HG02623 (cell line): ENCODE measurements around the gene DOCK1.

Source experiments
- ATAC-seq: cut with Tn5 transposase; IDR thresholded peaks from one replicate; pipeline ENCODE4 v1.9.1; 2021; ENCODE audit warnings: moderate library complexity; ENCODE audit not compliant: unreplicated experiment

Gene DOCK1

DNA sequence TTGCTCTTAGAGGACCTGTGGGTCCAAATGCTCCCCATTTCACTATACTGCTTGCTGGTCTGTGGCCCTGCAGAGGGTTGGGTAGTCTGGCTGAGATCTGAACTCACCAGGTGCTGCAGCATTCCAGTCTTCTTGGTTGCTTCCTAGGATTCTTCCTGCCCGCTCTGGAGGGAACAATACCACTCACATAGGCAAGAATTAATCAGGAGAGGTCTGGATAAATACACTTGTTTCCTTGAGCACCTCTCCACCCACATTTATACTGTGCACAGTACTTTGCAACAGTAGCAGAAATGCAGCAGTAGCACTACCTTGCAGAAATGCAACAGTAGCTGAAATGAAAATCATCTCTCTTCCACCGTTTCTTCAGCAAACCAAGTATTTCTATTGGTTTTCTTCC, 165.9 kb downstream of the DOCK1 start:
- no peak for ATAC-seq

DNA sequence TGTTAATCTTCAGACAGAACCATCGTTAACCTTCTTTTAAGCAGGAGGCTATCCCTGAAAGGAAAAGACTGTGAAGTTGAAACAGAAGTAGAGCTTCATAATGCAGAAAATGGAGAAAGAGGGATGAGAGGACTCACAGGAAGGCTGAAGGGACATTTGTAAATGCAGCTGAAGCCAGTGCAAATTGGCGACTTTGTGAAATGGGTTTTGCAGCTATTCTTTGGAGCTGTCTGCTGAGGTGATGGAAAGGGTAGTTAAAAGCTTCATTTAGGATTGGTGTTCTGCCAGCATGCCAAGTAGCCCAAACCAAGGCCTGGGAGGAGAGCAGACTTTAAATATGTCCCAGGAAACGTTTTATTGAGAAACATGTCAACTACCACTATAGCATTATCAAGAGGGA, 168.4 kb downstream of the DOCK1 start:
- no peak for ATAC-seq

DNA sequence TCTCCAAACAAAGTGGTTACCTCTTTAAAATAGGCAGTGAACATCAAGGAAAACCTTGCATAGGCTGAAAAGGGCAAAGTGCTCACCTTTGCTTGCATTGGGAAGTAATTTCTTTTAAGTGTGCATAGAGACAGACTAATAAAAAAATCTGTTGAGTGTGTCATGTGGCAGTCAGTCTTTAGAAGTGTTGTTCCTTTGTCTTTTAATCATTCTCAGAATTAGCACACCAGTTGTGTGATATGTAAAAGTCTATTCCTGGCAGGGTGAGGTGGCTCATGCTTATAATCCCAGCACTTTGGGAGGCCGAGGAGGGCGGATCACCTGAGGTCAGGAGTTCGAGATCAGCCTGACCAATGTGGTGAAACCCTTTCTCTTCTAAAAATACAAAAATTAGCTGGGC, 174.2 kb downstream of the DOCK1 start:
- ATAC-seq: no peak

DNA sequence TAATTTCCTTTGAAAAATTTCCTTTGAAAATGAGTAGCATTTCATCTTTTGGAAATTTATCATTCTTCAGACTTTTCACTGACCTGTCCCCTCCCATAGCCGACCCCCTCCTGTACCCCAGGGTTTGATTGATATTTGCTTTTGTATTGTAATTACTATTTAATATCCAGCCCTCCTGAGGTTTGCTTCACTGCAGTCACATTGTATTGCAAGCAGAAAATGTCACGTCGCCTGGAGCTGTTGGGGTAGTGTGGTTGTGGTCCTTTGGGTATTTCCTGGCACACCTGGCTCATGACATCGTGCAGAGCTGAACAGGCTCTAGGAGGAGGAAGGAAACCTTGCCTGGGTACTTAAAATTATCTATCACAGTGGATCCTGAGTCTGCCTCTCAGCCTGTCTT, 175.1 kb downstream of the DOCK1 start:
- no peak for ATAC-seq

DNA sequence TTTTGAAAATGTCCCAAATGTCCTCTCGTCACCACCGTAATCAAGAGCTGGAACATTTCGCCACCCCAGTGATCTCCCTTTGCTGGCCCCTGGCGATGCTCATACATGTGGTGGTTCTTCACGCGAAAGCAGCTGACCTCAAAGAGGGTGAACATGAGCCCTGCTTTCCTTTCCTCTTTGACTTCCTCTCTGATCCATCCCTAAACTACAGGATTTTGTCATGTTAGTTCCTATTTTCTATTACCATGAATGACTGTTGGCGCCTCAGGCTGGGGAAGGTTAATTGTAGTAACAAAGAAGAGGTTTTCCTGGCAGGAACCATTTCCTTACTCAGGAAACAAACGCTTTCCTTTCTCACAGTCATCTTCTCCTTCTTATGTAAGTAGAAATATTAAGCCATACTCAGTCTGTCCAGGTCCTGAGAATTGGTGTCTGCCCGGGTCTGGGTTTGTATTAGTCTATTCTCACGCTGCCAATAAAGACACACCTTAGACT, 176.7 kb downstream of the DOCK1 start:
- ATAC-seq: no peak

DNA sequence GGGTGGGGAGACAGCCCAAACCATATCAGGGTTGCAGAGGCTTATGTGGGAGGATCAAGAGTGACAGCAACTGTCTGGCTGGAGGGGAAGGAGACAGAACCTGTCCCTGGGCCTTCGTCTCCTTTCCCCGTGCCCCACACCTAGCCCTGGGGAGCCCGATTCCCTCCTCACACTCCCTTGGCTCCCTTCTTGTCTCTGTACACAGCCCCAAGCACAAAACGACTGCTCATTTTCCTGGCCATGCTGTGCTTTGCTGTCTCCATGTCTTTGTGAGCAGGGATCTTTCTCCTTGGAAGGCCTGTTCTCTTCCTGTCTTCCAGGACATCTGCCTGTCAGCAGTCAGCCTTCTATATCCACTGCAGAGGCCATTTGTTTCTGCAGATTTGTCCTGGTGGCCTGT, 177.4 kb downstream of the DOCK1 start:
- ATAC-seq: no peak

DNA sequence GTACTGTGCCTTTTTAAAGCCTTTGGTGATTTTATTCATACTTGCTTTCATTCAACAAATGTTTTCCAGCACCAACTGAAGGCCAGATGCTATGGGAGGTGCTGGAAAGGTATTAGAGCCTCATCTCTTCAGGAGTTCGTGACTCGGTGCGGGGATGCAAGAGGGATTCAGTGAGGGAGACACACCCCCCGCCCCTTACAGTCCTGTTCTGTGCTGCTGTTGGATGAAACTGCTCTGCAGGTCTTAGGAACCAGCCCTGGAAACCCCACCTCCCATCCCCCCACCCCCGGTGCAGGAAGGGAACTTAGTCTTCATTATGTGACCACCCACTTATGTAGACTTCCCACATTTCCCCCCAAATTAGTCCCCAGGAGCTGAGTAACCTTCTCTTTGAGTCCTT, 180.7 kb downstream of the DOCK1 start:
- no peak for ATAC-seq

DNA sequence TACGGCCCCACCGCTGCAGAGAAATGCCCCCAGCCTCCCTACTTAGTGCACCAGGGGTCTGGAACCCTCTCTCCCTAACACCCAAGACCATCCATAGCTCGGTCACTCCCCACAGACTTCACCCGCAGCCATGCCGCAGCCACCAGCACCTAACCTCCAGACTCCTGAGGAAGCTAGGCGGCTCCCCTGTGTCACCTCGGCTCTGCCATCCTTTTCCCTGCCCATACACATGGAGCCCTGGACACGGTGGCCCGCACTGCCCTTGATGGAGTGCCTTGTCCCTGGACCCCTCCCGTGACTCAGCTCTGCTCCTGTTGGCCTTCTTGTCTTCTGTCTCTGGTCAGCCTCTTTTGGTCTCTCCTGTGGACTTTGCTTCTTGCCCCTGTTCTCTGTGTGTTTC, 183.7 kb downstream of the DOCK1 start:
- ATAC-seq: no peak

DNA sequence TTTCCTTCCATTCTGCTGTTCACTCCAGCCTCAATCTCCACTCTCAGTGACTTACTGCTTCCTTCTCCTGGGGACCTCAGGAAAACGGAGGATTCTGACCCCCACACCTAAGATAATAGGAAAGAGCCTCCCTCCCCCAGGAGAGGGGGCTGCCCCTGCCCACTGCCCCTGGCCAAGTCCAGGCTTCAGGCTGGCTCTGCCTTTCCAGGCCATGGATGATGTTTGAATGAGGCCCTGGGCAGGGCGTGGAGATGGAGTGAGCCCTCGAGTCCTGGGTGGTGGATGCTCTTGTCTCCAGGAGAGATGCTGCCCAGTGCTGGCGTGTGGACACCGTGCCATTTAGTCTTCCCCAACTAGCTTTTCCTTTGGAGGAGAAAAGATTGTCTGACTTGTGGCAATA, 184.2 kb downstream of the DOCK1 start:
- no peak for ATAC-seq

DNA sequence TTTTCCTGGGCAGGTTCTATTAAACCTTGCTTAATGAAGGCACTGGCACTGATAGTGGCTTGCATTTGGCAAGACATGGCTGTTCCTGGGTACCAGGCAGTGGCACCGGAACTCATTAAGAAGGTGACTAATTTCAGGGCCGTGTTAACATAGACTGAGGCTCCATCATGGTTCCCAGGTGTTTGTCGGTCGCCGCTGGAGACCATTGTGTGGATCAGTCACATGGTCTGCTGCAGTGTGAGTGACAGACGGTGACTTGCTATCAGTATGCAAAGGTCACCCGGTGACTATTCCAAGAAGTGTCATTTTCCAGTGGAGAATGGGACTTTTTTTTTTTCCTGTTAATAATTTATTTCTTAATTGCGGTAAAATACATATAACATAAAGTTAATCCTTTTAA, 184.9 kb downstream of the DOCK1 start:
- no peak for ATAC-seq

DNA sequence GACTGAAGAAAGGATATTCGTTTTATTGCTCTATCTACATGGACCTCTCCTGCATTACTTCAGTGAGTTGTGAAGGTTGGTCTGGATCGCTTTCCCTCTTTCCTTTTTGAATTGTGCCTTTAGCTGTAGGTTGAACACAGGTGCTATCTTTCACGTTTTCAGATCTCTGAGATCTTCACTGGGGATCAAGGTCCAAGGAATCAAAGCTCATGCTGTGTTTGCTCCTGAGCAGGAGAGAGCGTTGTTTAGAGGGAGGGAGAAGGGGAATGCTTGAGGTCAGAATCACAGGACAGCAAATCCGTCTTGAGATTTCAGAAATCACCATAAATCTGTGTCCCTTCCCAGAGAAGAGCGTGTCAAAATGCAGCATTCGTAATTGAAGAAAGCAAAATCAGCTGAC, 186.1 kb downstream of the DOCK1 start:
- ATAC-seq: no peak

DNA sequence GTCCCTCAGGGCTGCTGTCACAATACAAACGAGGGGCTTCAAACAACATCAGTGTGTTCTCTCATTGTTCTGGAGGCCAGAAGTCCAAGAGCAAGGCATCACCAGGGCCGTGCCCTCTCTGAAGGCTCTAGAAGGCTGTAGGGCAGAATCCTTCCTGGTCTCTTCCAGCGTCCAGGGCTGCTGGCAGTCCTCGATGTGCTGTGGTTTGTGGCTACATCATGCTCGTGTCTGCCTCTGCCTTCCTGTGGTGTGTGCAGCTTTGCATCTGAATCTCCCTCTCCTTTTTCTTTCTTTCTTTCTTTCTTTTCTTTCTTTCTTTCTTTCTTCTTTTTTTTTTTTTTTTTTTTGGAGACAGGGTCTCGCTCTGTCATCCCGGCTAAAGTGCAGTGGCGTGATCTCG, 187.7 kb downstream of the DOCK1 start:
- no peak for ATAC-seq

DNA sequence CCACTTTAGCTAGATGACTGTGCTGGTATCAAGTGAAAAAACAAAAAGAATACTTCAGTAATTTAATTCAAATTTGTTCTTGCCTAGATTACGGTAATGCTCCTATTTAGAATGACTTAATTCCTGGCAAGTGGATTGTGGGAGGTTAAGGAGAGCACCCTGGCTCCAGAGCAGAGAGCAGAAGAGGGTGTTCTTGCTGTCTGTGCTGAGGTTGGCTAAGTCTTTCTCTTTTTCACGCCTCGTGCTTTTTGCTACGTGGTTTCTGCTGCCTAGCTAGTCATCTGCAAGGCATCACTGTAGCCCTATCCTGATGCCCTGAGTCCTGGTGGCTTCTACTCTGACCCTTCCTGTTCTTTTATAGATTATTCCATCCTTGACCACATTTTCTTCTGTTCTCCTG, 189.8 kb downstream of the DOCK1 start:
- ATAC-seq: no peak

DNA sequence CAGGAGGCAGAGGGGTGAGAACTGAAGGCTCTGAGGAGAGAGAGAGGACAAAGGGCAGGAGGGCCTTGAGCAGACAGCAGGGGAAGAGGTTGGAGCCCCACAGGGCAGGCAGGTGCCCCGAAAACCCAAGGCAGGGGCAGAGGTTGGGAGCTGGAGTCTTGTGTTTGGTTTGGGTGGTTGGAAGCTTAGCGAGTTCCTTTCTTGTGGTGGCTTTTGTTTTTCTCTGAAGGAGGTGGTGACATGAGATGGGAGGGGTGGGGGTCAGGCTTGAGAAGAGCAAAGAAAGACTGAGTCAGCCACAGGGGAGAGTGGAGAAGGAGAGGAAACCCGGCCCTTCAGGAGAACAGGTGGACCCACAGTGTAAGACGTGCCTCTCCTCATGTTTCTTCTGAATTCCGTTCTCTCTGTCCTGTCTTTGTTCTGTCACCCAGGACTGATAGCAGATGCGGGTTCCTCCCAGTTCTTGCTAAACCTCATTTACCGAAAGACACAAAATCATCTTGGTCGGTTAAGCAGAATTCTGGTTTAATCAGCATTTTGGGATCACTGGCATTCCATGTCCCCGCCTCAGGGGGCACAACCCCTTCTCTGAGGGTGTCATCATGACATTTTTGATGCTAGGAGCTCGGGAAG, 195.9 kb downstream of the DOCK1 start:
- no peak for ATAC-seq

DNA sequence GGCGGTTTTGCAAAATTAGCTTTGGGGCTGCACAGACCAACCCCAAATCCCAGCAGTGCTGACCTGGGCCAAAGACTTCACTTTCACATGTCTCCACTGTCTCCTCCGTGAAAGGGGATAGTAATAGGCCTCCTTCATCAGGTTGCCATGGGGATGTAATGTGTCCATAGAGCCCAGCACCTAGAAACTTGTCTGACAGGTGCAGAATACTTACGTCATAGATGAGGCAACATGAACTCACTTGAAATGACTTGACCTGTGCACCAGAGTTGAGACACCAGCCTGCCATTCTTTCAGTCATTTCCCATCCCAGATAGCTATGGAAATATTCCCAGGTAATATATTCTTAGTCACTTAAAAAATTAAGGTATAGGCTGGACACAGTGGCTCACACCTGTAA, 196.9 kb downstream of the DOCK1 start:
- ATAC-seq: no peak

DNA sequence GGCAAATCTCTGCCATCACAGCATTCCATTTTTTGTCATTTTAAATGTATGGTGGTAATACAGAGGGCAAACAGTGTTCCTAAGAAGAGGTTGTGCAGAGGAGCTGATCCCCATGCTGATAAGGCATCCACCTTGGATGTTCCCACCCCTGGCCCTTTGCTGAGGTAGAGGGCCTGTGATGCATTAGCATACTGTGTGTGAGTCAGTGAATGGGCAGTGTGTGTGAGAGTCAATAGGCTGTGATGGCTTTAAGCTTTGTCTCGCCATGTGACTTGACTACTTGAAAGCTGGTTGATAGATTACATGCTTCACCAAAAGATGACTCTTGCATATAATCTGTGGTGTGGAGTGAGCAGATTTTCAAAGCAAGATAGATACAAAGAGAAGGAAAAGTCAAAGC, 209.9 kb downstream of the DOCK1 start:
- ATAC-seq: no peak

DNA sequence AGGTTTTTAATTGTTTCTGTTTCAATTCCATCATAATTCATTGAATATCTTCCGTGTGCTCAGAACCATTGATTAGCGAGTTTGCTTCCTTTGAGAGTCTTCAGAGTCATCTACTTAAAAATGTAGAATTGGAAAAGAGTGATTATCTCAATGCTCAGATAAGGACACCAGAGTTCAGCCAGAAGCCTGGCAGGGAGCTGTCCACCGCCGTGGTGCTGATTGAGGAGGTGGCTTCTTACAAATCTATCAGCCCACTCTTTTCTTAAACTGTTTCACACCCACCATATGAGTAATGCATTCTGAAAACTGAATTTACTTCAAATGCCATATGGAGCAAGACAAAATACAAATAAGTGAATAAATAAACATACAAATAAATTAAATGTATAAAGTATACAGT, 211.9 kb downstream of the DOCK1 start:
- ATAC-seq: no peak

DNA sequence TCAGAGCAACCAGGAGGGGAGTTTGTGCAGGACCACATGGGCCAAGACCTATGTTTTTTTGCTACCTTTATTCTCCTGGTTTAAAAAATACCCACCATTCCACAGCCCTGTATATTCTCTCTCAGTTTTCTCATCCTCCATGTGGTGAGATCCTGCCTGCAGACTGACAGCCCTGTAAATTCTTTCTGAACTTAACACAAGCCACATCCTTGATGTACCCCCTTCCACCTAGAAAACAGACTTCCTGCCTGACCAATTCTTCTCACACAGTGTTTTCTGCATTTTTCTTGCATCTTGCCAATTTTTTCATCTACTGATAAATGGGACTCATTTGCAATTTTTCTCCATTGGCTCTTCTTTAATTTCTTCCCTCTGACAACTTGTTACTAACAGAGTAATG, 212.8 kb downstream of the DOCK1 start:
- ATAC-seq: no peak

DNA sequence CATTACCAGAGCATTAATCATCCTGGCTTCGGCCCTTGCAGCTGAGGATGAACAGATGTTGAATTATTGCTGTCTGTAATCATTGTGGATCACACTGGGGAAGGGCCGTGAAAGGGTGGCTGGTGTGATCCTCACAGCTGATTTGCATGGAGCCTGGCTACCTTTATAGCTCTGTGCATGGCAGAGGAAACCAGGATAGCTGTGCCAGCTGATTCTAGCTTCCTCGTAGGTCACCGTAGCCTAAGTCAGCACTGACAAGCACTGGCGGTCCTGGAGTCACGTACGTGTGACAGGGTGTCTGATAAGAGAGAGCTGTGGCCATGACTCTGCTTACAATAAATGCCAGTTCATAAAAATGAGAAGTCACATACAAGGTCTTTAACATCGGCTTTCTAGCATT, 214.7 kb downstream of the DOCK1 start:
- ATAC-seq: no peak

DNA sequence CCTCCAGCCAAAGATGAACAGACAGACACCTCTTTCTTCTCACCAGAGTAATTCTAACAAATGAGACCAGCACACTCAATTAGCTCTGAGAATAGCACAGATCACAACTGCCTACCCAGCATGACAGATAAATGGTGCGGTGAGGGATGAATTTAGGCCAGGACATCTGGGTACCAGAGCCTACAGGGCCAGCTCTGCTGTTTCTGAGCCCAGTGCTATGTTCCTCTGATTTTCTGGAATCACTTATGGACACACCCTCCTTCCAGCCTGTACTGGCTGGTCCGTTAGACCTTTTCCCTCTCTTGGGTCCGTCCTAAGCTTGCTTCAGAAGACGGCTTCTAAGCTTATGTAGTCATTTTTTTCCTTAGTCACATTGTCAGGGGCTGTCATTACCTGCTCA, 217.6 kb downstream of the DOCK1 start:
- ATAC-seq: no peak

DNA sequence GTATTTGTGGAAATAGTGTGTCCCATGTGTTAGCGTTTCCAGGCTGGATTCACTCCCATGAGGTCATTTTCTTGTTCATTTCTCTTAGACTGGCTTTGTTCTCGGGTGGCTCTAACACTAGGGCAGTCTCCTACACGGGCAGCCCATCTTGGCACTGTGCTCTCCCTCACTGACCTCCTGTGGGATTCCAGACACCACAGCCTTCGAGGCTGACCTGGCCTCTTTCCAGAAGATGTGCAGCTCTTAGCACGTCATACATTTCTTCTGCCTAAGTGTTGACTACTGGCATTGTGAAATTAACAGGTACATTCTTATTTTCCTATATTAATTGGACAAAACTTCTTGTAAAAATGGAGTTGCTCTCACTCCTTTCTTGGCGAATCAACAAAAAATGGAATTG, 218.4 kb downstream of the DOCK1 start:
- ATAC-seq: no peak

DNA sequence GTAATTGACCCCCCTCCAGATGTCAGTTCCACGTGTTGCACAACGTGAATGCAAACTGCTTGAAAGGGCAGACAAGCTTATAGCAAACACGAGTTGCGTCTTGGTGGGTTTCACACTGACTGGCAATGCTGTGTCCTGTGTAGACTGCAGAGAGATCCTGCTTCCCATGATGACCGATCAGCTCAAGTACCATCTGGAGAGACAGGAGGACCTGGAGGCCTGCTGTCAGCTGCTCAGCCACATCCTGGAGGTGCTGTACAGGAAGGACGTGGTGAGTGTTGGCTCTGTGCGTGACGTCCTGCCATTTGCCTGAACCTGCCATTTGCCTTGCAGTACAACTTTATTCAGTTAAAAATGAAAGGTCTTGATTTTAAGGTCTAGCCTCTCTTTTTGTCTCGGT, 220.1 kb downstream of the DOCK1 start:
- no peak for ATAC-seq

DNA sequence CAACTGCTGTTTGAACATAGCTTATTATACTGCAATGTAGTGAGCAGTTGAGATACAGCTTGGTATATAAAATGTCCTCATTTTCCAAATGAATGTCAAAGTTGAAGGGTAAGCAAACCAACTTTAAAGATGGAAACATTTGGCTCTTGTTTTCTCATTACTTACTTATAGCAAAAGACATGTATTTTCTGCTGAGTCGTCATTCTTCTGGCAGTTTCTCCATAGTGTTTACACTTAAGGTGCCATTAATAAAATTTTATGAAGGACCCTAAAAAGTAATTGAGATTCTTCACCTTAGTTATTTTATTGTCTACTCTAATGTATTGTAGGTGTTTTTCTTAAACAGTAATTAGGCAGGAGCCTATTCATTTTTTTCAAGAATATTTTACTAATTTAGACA, 222.6 kb downstream of the DOCK1 start:
- no peak for ATAC-seq

DNA sequence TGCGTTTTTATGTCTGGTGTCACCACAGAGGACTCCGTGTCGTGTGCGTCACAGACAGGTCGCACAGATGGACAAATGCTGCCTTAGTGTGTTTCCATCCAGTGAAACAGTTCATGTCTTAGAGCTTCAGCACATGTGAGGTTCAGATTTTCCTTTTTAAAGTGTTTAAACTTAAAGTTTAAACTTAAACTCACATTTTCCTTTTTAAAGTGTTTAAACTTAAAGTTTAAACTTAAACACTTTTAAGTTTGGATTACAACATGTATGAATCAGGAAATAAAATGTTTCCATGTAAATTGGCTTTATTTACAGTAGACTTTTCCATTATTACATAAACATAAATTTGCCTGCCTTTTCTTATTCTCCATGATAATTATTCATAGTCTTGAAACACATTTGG, 223.9 kb downstream of the DOCK1 start:
- ATAC-seq: no peak
